Omental fat pad (tissue), 4 donors: ENCODE measurements around the gene PPP4R3B. TPM values are rescaled to one million over a fixed set of nuclear protein-coding genes. Genes with fewer than 3 reads are reported as not detected.
A peak's percentile ranks its signal among the peaks of the same experiment; 100 is the strongest.

Source experiments
- ATAC-seq: fragments of 150-250 bp; one replicate; pipeline ENCODE4 v1.9.1; 2016; ENCODE audit warnings: mild to moderate bottlenecking, moderate library complexity; ENCODE audit not compliant: low FRiP score
- DNase-seq: peaks from one replicate; pipeline ENCODE4 v3.0.0-alpha.2; 2019; ENCODE audit warnings: low spot score
- total RNA-seq, 4 donors: library from RNA; depleted of rRNA; stranded (reverse); fragments of >200 nt; gene quantifications; one replicate each; pipeline ENCODE4 v1.1.0, GENCODE V29; 2016
- TF ChIP-seq, protein P1 (sequence below), 3 donors: fragments of 450-650 bp; IDR thresholded peaks; one replicate each; pipeline ENCODE4 v1.5.1; 2016 to 2017; ENCODE audit warnings: antibody characterized with exemption in 3 of 3, mild to moderate bottlenecking in 3 of 3, moderate library complexity in 2 of 3

Gene PPP4R3B
- total RNA-seq, 4 donors from 2014 or later = 51.3 to 97.6 (median 61.1) TPM

DNA sequence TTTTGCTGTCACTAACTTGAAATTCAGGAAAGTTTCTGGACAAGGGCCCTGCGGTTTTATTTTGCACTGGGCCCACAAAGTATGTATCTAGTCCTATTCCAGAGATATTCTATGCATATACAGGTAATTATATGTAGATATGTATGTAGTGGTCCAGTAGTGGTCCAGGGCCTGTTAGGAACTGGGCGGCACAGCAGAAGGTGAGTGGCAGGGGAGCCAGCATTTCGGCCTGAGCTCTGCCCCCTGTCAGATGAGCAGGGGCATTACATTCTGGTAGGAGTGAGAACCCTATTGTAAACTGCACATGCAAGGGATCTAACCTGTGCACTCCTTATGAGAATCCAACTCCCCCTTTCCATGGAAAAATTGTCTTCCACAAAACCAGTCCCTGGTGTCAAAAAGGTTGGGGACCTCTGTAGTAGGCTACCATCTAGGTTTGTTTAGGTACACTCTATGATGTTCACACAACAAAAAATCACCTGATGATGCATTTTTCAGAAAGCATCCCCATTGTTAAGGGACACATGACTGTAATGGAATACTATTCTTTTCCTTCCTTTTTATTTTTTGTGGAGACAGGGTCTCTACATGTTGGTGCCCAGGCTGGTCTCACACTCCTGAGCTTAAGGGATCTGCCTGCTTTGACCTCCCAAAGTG is 2.8 kb upstream of the PPP4R3B start:
- DNase-seq = no peak
- TF ChIP-seq, protein P1, sequence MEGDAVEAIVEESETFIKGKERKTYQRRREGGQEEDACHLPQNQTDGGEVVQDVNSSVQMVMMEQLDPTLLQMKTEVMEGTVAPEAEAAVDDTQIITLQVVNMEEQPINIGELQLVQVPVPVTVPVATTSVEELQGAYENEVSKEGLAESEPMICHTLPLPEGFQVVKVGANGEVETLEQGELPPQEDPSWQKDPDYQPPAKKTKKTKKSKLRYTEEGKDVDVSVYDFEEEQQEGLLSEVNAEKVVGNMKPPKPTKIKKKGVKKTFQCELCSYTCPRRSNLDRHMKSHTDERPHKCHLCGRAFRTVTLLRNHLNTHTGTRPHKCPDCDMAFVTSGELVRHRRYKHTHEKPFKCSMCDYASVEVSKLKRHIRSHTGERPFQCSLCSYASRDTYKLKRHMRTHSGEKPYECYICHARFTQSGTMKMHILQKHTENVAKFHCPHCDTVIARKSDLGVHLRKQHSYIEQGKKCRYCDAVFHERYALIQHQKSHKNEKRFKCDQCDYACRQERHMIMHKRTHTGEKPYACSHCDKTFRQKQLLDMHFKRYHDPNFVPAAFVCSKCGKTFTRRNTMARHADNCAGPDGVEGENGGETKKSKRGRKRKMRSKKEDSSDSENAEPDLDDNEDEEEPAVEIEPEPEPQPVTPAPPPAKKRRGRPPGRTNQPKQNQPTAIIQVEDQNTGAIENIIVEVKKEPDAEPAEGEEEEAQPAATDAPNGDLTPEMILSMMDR (IDR thresholded peaks at IDR 0.05) = no peak
- ATAC-seq = no peak

DNA sequence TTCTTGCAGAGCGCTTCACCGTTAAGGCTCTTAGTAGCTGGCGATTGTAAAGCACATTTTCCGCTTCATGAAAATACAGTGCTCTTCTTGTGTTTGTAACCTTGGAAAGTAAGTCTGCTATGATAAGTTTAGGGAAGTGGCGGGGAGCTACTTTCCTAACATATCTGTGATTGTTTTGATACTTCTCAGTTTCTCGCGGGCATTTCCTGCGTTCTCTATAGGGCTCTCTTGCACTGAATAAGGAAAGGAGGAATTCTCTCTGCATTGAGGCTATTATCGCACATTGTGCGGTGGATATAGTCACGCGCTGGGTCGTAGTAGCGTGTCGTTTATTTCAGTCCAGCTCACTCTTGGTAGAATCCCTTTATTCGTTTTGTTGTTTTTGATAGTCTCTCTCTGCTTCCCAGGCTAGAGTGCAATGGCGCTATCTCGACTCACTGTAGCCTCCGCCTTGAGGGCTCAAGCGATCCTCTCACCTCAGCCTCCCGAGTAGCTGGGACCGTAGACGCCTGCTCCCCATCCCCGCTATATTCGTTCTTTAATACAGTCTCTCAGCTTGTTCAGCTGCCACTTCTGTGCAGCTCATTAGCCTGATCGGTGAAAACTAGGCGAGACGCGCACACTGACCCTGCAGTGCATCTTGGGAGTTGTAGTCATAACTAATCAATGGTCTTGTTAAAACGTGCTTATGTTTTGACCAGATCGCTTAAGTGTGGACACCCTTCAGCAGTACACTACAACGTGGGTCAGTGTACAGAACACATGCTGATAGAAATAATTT is 1.0 kb upstream of the PPP4R3B start:
- DNase-seq (no peak), ATAC-seq (peak; percentile 37)
- TF ChIP-seq, protein P1 (IDR thresholded peaks at IDR 0.05) = no peak

DNA sequence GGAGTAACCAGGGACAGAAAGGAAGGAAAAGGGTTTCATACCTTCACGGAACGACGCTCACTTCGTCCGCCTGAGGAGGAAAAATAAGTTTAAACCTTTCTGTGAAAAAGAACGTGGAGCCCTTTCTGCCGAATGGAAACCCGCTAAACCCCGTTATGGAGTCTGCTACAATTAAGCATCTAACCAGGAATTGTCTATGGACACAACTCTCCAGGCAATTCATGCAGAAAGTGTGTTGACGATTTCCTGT is 528 bp upstream of the PPP4R3B start:
- TF ChIP-seq, protein P1 (IDR thresholded peaks at IDR 0.05) = no peak
- no peak for DNase-seq
- ATAC-seq = no peak

DNA sequence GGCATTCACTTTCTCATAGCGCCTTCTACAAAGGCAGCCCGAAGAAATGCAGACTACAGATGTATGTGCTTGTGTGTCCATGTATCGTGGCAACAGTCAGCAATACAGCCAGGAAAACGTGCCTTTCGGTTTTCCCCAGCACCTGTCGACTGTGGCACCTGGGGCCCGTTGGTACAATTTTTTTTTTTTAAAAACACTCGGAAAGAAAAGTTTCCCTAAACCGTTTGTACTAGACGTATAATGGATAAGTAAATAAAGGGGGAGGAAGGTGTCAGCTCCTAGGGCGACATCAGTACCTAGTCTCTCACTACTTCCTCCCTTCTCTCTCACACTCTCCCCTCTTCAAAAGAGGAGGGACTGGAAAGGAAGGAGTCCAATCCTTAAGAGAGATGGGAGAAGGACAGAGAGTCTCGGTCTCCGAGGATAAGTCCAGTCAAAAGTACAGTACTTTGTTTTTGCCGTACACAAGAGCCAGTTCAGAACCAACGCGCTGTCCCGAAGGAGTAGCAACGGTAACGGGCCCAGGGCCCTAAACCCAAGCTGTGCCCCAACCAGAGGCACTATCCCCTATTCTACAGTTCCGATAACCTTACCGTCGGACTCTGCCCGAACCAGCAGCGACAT is 759 bp downstream of the PPP4R3B start:
- no peak for DNase-seq
- TF ChIP-seq, protein P1 (IDR thresholded peaks at IDR 0.05) = no peak
- ATAC-seq = peak; percentile 31

DNA sequence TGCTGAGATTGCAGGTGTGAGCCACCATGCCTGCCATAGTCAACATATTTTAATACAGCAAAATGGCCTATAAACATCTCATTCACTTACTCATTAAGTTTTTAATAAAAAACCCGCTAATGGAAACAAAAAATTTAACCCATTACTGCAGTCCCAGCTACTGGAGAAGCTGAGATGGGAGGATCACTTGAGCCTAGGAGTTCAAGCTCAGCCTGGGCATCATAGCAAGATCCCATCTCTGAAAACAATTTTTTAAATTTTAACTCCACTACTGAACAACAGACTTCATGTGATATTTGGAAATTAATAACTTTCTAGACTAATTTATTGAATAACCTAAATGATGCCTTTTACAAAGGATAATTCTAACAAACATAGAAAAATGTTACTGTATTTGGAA is 5.4 kb downstream of the PPP4R3B start:
- TF ChIP-seq, protein P1 (IDR thresholded peaks at IDR 0.05) = no peak
- no peak for DNase-seq
- no peak for ATAC-seq

DNA sequence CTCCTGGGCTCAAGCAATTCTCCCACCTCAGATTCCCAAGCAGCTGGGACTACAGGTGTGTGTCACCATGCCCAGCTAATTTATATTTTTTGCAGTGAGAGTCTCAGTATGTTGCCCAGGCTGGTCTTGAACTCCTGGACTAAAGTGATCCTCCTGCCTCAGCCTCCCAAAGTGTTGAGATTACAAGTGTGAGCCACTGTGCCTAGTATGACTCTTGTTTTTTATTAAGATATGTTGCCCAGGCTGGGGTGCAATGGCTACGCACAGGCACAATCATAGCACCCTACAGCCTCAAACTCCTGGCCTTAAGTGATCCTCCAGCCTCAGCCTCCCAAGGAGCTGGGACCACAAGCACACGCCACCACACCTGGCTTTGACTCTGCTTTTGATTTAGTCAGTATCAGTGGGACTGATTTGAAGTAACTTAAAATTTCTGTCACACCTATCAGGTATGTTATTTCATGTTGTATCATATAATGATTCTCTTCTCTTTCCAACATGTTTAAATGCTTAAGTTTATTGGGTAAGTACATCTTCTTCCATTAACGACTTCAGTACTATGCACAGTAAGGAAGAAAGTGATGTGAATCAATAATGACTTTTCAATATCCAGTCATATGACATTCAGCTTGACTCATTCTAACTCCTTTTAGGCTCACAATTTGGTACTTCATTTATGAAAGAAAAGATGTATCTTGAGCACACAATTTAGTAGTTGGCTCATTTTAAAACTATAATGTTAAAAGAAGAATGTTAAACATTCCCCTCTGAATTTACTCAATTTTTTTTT is 6.3 kb downstream of the PPP4R3B start:
- TF ChIP-seq, protein P1 (IDR thresholded peaks at IDR 0.05) = no peak
- ATAC-seq = no peak
- DNase-seq = no peak
